Measurements from ENCODE around the gene DOCK9. TPM values are rescaled to one million over a fixed set of nuclear protein-coding genes. Genes with fewer than 3 reads are reported as not detected.

The DOCK9 gene
- total RNA-seq, 2 donors from 2014 or later = 25.4 to 26.7 TPM

DNA sequence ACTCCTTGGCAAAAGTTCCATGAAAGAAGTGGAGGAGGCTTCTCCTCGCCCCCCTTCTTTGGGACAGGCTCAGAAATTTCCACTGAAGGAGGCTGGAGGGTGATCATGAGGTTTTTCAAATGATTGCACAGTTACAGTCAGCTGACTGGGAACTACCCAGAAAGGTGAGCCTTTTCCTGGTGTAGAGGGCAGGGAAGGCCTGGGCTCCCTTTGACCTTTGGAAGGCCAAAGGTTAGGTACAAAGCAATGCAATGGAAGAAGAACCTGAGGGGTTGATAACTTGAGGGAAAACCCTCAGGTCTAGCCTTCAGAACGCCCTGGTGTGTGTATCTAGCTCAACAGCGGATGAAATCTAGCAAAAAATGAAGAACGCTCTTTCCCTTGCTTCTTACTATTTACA is 175.3 kb downstream of the DOCK9 start:
- no peak overlapping the region for H3K27ac Mint-ChIP-seq
- no peak for ATAC-seq
- H3K27me3 Mint-ChIP-seq = no peaks in the 10 kb centered on the region
- H3K4me1 Mint-ChIP-seq (ENCODE audit: low read depth in 2 of 2) = no peaks in the 10 kb centered on the region
- H3K4me3 Mint-ChIP-seq = no peak overlapping the region
- DNase-seq (ENCODE audit: low spot score) = no peak
- no peaks in the 10 kb centered on the region for H3K9me3 Mint-ChIP-seq
- no peaks in the 10 kb centered on the region for H3K36me3 Mint-ChIP-seq

DNA sequence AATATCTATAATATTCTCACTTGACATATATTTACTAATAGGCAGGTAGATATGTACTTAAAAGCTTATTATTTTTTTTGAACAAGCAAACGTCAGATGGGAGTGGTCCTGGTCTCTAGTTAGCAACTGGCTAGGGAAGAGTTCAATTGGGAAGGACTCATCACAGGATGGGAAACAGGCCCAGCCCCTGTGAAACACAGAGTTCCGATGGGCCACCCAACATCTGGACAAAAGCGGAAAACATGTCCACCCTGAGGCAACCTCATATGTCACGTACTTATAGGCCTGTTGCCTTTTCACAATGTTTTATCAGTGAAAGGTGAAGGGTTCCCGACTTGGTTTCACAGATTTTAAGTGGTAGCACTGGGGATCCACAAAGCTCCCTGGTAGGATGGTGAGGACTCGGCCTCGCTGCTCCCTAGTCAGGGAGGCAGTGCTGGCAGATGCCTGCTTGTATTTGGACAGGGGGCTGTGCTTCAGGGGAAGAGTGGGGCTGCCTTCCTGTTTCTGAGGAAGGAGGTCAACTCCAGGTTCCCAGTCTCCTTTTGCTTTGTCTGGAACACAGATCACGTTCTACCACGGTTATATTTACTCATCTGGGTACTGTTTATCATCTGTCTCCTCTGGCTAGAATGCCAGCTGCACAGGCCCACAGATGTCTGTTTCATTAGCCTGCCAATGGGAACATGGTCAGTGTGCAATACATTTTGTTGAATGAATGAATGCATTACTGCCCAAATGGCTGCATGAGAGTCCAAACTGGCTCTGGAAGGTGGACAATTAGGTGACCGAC is 176.0 kb downstream of the DOCK9 start:
- Mint-ChIP-seq H3K27ac (no peak overlapping the region), H3K9me3 (no peaks in the 10 kb centered on the region), H3K4me3 (no peak overlapping the region), H3K27me3 (no peaks in the 10 kb centered on the region), H3K4me1 (ENCODE audit: low read depth in 2 of 2) (no peaks in the 10 kb centered on the region), H3K36me3 (no peaks in the 10 kb centered on the region)
- DNase-seq (ENCODE audit: low spot score) (no peak), ATAC-seq (no peak)

- H3K4me3 Mint-ChIP-seq = no peak overlapping the region
- no peak for DNase-seq (ENCODE audit: low spot score)
- H3K4me1 Mint-ChIP-seq (ENCODE audit: low read depth in 2 of 2) = no peaks in the 10 kb centered on the region
- no peaks in the 10 kb centered on the region for H3K9me3 Mint-ChIP-seq
- no peak overlapping the region for H3K27ac Mint-ChIP-seq
- no peaks in the 10 kb centered on the region for H3K36me3 Mint-ChIP-seq
- ATAC-seq = no peak
- H3K27me3 Mint-ChIP-seq = no peaks in the 10 kb centered on the region
Observed at GRCh38 chr13:98800078-98800477, 177.8 kb downstream of the DOCK9 start.

GRCh38 chr13:98798849-98799645 is 178.8 kb downstream of the DOCK9 start:
- Mint-ChIP-seq H3K36me3 (peaks cover 5% of the 10 kb centered on the region), H3K9me3 (no peaks in the 10 kb centered on the region), H3K27me3 (no peaks in the 10 kb centered on the region), H3K4me3 (no peak overlapping the region), H3K27ac (no peak overlapping the region), H3K4me1 (ENCODE audit: low read depth in 2 of 2) (no peaks in the 10 kb centered on the region)
- DNase-seq (ENCODE audit: low spot score) (no peak), ATAC-seq (no peak)

DNA sequence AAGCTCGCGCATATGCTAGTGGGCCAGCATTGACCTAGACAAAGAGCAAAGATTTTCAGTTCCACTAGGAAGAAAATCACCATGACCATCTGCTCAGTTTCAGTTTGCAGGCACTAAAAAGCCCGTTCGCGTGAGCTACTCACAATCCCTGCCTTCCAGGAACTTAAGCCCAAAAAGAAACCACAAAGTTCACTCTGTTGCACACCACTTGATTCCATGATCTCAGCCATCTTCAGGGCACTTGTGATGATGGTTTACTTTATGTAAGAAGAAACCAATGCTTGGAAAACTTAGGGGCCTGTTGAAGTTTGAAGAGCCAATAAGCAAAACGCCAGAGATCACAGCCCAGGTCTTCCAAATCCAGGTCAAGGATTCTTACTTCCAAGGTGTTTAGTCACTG is 180.4 kb downstream of the DOCK9 start:
- ATAC-seq (no peak), DNase-seq (ENCODE audit: low spot score) (no peak)
- Mint-ChIP-seq H3K27me3 (no peaks in the 10 kb centered on the region), H3K4me3 (no peak overlapping the region), H3K9me3 (no peaks in the 10 kb centered on the region), H3K4me1 (ENCODE audit: low read depth in 2 of 2) (no peaks in the 10 kb centered on the region), H3K36me3 (peaks cover 5% of the 10 kb centered on the region), H3K27ac (no peak overlapping the region)

DNA sequence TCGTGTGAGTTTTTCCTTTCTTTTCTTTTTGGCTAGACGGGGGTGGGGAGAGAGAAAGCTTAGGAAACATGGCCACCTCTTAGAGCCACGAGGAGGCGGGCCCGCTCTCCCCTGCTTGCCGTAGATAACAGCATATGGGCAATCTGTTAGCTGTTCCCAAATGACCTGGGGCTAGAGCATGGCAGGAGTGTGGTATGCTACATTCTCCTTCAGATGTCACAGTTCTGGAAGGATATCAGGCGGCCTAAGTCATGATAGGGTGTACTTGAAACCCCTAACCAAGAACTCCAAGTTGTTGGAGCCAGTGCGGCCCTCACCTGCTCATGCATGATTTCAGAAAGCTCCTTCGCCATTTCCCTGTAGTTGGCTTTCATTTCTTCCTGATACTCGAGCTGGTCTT is 181.1 kb downstream of the DOCK9 start:
- Mint-ChIP-seq H3K4me1 (ENCODE audit: low read depth in 2 of 2) (no peaks in the 10 kb centered on the region), H3K36me3 (peaks cover 5% of the 10 kb centered on the region)

GRCh38 chr13:98796191-98796590 is 181.7 kb downstream of the DOCK9 start:
- Mint-ChIP-seq H3K4me1 (ENCODE audit: low read depth in 2 of 2) (no peaks in the 10 kb centered on the region), H3K4me3 (no peak overlapping the region), H3K27me3 (no peaks in the 10 kb centered on the region), H3K36me3 (peaks cover 5% of the 10 kb centered on the region), H3K27ac (no peak overlapping the region), H3K9me3 (no peaks in the 10 kb centered on the region)
- ATAC-seq = no peak
- no peak for DNase-seq (ENCODE audit: low spot score)

More for the DNA sequence above, 181.1 kb downstream of the DOCK9 start:
- no peak overlapping the region for H3K27ac Mint-ChIP-seq
- ATAC-seq (no peak), DNase-seq (ENCODE audit: low spot score) (no peak)
- no peaks in the 10 kb centered on the region for H3K27me3 Mint-ChIP-seq
- H3K4me3 Mint-ChIP-seq = no peak overlapping the region
- no peaks in the 10 kb centered on the region for H3K9me3 Mint-ChIP-seq

DNA sequence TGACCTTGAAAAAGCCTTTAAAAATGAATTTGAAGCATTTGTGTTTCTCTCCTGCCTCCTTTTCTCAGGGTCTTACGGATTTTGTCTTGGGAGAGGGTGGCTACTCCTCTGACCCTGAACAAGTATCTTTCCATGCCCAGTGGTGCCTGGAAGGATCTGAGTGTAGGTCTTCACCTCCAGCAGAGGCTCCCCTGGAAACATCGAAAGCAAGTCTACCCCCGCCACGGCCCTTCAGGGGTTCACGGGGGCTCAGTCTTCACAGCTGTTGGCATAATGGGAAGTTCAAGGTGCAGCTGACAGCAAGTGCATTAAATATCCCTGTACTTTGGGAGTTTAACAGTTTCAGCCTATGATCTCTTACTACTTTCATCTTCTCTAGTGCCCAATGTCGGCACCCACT is 182.6 kb downstream of the DOCK9 start:
- H3K27ac Mint-ChIP-seq = no peak overlapping the region
- H3K4me3 Mint-ChIP-seq = no peak overlapping the region
- no peaks in the 10 kb centered on the region for H3K9me3 Mint-ChIP-seq
- no peak for ATAC-seq
- H3K4me1 Mint-ChIP-seq (ENCODE audit: low read depth in 2 of 2) = no peaks in the 10 kb centered on the region
- peaks cover 5% of the 10 kb centered on the region for H3K36me3 Mint-ChIP-seq
- H3K27me3 Mint-ChIP-seq = no peaks in the 10 kb centered on the region
- DNase-seq (ENCODE audit: low spot score) = no peak

DNA sequence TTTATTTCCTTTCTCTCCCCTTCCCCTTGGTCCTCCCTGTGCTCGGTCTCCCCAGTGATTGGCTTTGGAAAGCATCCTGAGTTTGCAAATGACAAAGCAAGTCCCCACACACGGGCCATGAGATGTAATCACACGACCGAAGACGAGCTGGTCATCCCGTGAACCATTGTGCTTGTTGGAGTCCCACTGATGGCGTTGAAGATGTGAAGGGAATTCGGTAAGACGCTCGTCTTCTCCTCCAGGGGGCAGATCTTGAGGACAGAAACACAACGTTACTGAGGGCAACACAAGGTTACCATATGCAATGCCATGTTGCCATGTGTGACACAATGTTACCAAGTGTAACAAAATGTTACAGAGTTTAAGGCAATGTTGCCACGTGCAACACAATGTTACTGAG is 183.4 kb downstream of the DOCK9 start:
- H3K4me1 Mint-ChIP-seq (ENCODE audit: low read depth in 2 of 2) = no peaks in the 10 kb centered on the region
- H3K4me3 Mint-ChIP-seq = no peak overlapping the region
- no peaks in the 10 kb centered on the region for H3K9me3 Mint-ChIP-seq
- ATAC-seq (no peak), DNase-seq (ENCODE audit: low spot score) (no peak)
- no peak overlapping the region for H3K27ac Mint-ChIP-seq
- peaks cover 5% of the 10 kb centered on the region for H3K36me3 Mint-ChIP-seq
- peaks cover 0 to 3% of the 10 kb centered on the region in 2 donors for H3K27me3 Mint-ChIP-seq

DNA sequence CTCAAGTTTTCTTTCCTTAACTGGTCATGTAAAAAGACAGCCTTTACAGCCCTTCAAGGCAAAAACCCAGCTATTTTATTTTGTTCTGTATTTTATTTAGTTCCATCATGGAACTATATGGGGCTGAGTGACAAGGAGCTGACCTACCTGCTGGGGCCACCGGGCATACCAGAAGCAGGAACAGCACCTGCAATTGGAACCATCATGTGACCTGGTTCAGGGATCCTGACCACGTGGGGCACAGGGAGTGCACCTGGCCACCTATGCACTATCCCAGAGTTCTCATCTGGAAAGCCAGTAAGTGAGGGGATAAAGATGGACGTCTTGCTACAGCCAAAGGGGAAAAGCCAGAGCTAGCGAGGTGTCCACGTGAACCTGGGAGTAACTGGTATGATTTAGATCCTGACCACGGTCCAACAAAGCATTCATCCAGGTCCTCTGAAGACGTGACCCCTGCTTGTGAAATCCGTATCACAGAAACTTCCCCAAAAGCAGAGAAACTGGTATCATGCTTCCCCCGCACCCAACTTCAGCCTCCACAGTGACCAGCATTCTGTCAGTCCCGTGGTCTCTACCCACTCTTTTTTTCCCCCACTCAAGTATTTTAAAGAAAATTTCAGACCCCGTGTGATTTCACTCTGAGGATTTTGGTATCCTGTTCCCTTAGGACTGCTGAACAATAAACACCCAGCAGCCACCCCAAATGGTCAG is 184.9 kb downstream of the DOCK9 start:
- Mint-ChIP-seq H3K27ac (no peak overlapping the region), H3K36me3 (peaks cover 5% of the 10 kb centered on the region)

GRCh38 chr13:98792321-98792720 is 185.5 kb downstream of the DOCK9 start:
- ATAC-seq (no peak), DNase-seq (ENCODE audit: low spot score) (no peak)
- Mint-ChIP-seq H3K4me3 (no peak overlapping the region), H3K4me1 (ENCODE audit: low read depth in 2 of 2) (no peaks in the 10 kb centered on the region), H3K27ac (no peak overlapping the region), H3K36me3 (peaks cover 5% of the 10 kb centered on the region), H3K9me3 (no peaks in the 10 kb centered on the region), H3K27me3 (peaks cover 20% of the 10 kb centered on the region in 2 donors)

More for the DNA sequence above, 184.9 kb downstream of the DOCK9 start:
- ATAC-seq (no peak), DNase-seq (ENCODE audit: low spot score) (no peak)
- Mint-ChIP-seq H3K4me3 (no peak overlapping the region), H3K4me1 (ENCODE audit: low read depth in 2 of 2) (no peaks in the 10 kb centered on the region), H3K9me3 (no peaks in the 10 kb centered on the region), H3K27me3 (peaks cover 14% of the 10 kb centered on the region in 2 donors)

GRCh38 chr13:98791611-98792010 is 186.3 kb downstream of the DOCK9 start:
- peaks cover 5% of the 10 kb centered on the region for H3K36me3 Mint-ChIP-seq
- H3K9me3 Mint-ChIP-seq = no peaks in the 10 kb centered on the region
- peaks cover 26 to 27% of the 10 kb centered on the region in 2 donors for H3K27me3 Mint-ChIP-seq
- no peaks in the 10 kb centered on the region for H3K4me1 Mint-ChIP-seq (ENCODE audit: low read depth in 2 of 2)
- H3K27ac Mint-ChIP-seq = no peak overlapping the region
- no peak overlapping the region for H3K4me3 Mint-ChIP-seq
- ATAC-seq = no peak
- no peak for DNase-seq (ENCODE audit: low spot score)

- ATAC-seq = no peak
- no peaks in the 10 kb centered on the region for H3K9me3 Mint-ChIP-seq
- peaks cover 26 to 30% of the 10 kb centered on the region in 2 donors for H3K27me3 Mint-ChIP-seq
- no peak overlapping the region for H3K4me3 Mint-ChIP-seq
- H3K36me3 Mint-ChIP-seq = no peaks in the 10 kb centered on the region
- no peak overlapping the region for H3K27ac Mint-ChIP-seq
- no peaks in the 10 kb centered on the region for H3K4me1 Mint-ChIP-seq (ENCODE audit: low read depth in 2 of 2)
- no peak for DNase-seq (ENCODE audit: low spot score)
Observed at GRCh38 chr13:98787996-98788395, 189.9 kb downstream of the DOCK9 start.

- ATAC-seq (no peak), DNase-seq (ENCODE audit: low spot score) (no peak)
- Mint-ChIP-seq H3K27me3 (peaks cover 26 to 30% of the 10 kb centered on the region in 2 donors), H3K36me3 (no peaks in the 10 kb centered on the region), H3K27ac (no peak overlapping the region), H3K4me1 (ENCODE audit: low read depth in 2 of 2) (no peaks in the 10 kb centered on the region), H3K4me3 (no peak overlapping the region), H3K9me3 (no peaks in the 10 kb centered on the region)
Observed at GRCh38 chr13:98787173-98787572, 190.7 kb downstream of the DOCK9 start.

Data from natural killer cell treated with Interleukin-12 subunit alpha and Interleukin-12 subunit beta and Interleukin-15 and Interleukin-18, amount 100 ng/mL, for 72 hours (primary cell).